Activated CD8-positive, alpha-beta memory T cell treated with anti-CD3 and anti-CD28 coated beads, Interleukin-2, amount 10 ng/mL, durations not matched to agents 7 days and 5 days (primary cell): ENCODE measurements around the gene COPG2. TPM values are rescaled to one million over a fixed set of nuclear protein-coding genes. Genes with fewer than 3 reads are reported as not detected.

Experiments used
- ATAC-seq: fragments of 150-1000 bp; cut with Tn5 transposase; one replicate; pipeline ENCODE4 v1.10.0; 2021; ENCODE audit warnings: moderate library complexity
- CTCF ChIA-PET: fragments of 350-600 bp; sonication (Branson Sonifier 250); formaldehyde crosslinking; loops from one replicate; lab custom pipeline; 2021; ENCODE audit warnings: antibody characterized with exemption; lab: Charles Lee
- DNase-seq: peaks from one replicate; pipeline ENCODE4 v3.0.0-alpha.2; 2020
- H3K27ac Mint-ChIP-seq: one replicate; pipeline ENCODE4 v1.8.0; 2021; ENCODE audit warnings: mild to moderate bottlenecking, mixed read lengths
- H3K27me3 Mint-ChIP-seq: one replicate; pipeline ENCODE4 v1.8.0; 2021; ENCODE audit warnings: mixed read lengths
- H3K36me3 Mint-ChIP-seq: one replicate; pipeline ENCODE4 v1.8.0; 2021; ENCODE audit warnings: mild to moderate bottlenecking, mixed read lengths
- H3K4me1 Mint-ChIP-seq: one replicate; pipeline ENCODE4 v1.8.0; 2021; ENCODE audit warnings: mixed read lengths
- H3K4me3 Mint-ChIP-seq: one replicate; pipeline ENCODE4 v1.8.0; 2021; ENCODE audit warnings: mild to moderate bottlenecking, moderate library complexity, mixed read lengths
- H3K9me3 Mint-ChIP-seq: one replicate; pipeline ENCODE4 v1.8.0; 2022; ENCODE audit warnings: low read depth, mixed read lengths
- total RNA-seq, 2 experiments: library from RNA; stranded (reverse); gene quantifications; one replicate each; pipeline ENCODE4 v1.2.3, GENCODE V29; 2021

The COPG2 gene
- total RNA-seq, 2 experiments from 2014 or later: 17.6 to 21.1 TPM

- CTCF ChIA-PET: no interaction called here
- Mint-ChIP-seq H3K4me3 (no peak overlapping the region), H3K9me3 (no peaks in the 10 kb centered on the region), H3K27me3 (peaks cover 13% of the 10 kb centered on the region), H3K27ac (no peak overlapping the region), H3K4me1 (peaks cover 3% of the 10 kb centered on the region), H3K36me3 (no peaks in the 10 kb centered on the region)
- no peak for ATAC-seq
- DNase-seq: no peak
These were observed 5.9 kb upstream of the COPG2 start for GRCh38 chr7:130674456-130674855.

GRCh38 chr7:130673066-130673465, 4.5 kb upstream of the COPG2 start:
- Mint-ChIP-seq H3K4me3 (no peak overlapping the region), H3K36me3 (no peaks in the 10 kb centered on the region), H3K9me3 (no peaks in the 10 kb centered on the region), H3K27ac (no peak overlapping the region), H3K4me1 (peaks cover 8% of the 10 kb centered on the region), H3K27me3 (peaks cover 13% of the 10 kb centered on the region)
- CTCF ChIA-PET: interaction anchor here (0.6 kb wide), 1 partner anchor 40 kb away, joined by 3 read pairs; no protein-coding TSS in a partner anchor
- DNase-seq (no peak), ATAC-seq (no peak)

- no peak overlapping the region for H3K4me3 Mint-ChIP-seq
- DNase-seq (no peak), ATAC-seq (no peak)
These were observed 3.6 kb upstream of the COPG2 start for GRCh38 chr7:130672146-130672545.

GRCh38 chr7:130669085-130669700, 645 bp upstream of the COPG2 start:
- DNase-seq (no peak), ATAC-seq (no peak)
- Mint-ChIP-seq H3K27me3 (peaks cover 13% of the 10 kb centered on the region), H3K4me3 (peak overlapping the region; percentile 82), H3K36me3 (peaks cover 5% of the 10 kb centered on the region), H3K27ac (peak overlapping the region; percentile 70), H3K9me3 (no peaks in the 10 kb centered on the region), H3K4me1 (peaks cover 18% of the 10 kb centered on the region)
- CTCF ChIA-PET: interaction anchor here (0.7 to 1.1 kb wide), 2 partner anchors 183 to 582 kb away, joined by 3 read pairs; no protein-coding TSS in a partner anchor

More at GRCh38 chr7:130672146-130672545, 3.6 kb upstream of the COPG2 start:
- Mint-ChIP-seq H3K4me1 (peaks cover 17% of the 10 kb centered on the region), H3K36me3 (no peaks in the 10 kb centered on the region), H3K27me3 (peaks cover 13% of the 10 kb centered on the region), H3K9me3 (no peaks in the 10 kb centered on the region), H3K27ac (no peak overlapping the region)
- CTCF ChIA-PET: no interaction called here

- Mint-ChIP-seq H3K27me3 (peaks cover 5% of the 10 kb centered on the region), H3K4me3 (peak overlapping the region; percentile 84), H3K27ac (peak overlapping the region; percentile 71), H3K4me1 (peaks cover 18% of the 10 kb centered on the region), H3K36me3 (peaks cover 13% of the 10 kb centered on the region), H3K9me3 (no peaks in the 10 kb centered on the region)
- CTCF ChIA-PET: interaction anchor here (0.5 to 1.0 kb wide), 2 partner anchors 22 to 90 kb away, joined by 3 read pairs; no protein-coding TSS in a partner anchor
- no peak for DNase-seq
- no peak for ATAC-seq
These were observed 823 bp downstream of the COPG2 start for GRCh38 chr7:130667593-130668257.

- CTCF ChIA-PET: interaction anchor here (1.1 kb wide), 1 partner anchor 170 kb away, joined by 3 read pairs; no protein-coding TSS in a partner anchor
- no peak overlapping the region for H3K27ac Mint-ChIP-seq
- DNase-seq: no peak
- H3K4me3 Mint-ChIP-seq: no peak overlapping the region
- peaks cover 14% of the 10 kb centered on the region for H3K4me1 Mint-ChIP-seq
- H3K27me3 Mint-ChIP-seq: no peaks in the 10 kb centered on the region
- no peak for ATAC-seq
- H3K36me3 Mint-ChIP-seq: peaks cover 33% of the 10 kb centered on the region
- no peaks in the 10 kb centered on the region for H3K9me3 Mint-ChIP-seq
These were observed 6.1 kb downstream of the COPG2 start for GRCh38 chr7:130662426-130662825.

GRCh38 chr7:130655286-130655685, 13.3 kb downstream of the COPG2 start:
- no peak for ATAC-seq
- H3K9me3 Mint-ChIP-seq: no peaks in the 10 kb centered on the region
- CTCF ChIA-PET: no interaction called here
- H3K36me3 Mint-ChIP-seq: peaks cover 34% of the 10 kb centered on the region
- no peak overlapping the region for H3K27ac Mint-ChIP-seq
- H3K4me3 Mint-ChIP-seq: no peak overlapping the region
- peaks cover 13% of the 10 kb centered on the region for H3K4me1 Mint-ChIP-seq
- DNase-seq: no peak
- no peaks in the 10 kb centered on the region for H3K27me3 Mint-ChIP-seq

- H3K36me3 Mint-ChIP-seq: peaks cover 34% of the 10 kb centered on the region
- no peak overlapping the region for H3K4me3 Mint-ChIP-seq
- CTCF ChIA-PET: no interaction called here
- H3K4me1 Mint-ChIP-seq: peaks cover 16% of the 10 kb centered on the region
- ATAC-seq: no peak
- no peak for DNase-seq
- peaks cover 4% of the 10 kb centered on the region for H3K9me3 Mint-ChIP-seq
- H3K27ac Mint-ChIP-seq: no peak overlapping the region
- no peaks in the 10 kb centered on the region for H3K27me3 Mint-ChIP-seq
These were observed 13.7 kb downstream of the COPG2 start for GRCh38 chr7:130654850-130655249.

GRCh38 chr7:130650611-130651120, 17.9 kb downstream of the COPG2 start:
- Mint-ChIP-seq H3K36me3 (peaks cover 53% of the 10 kb centered on the region), H3K4me3 (no peak overlapping the region), H3K27me3 (no peaks in the 10 kb centered on the region), H3K4me1 (peaks cover 35% of the 10 kb centered on the region), H3K9me3 (peaks cover 8% of the 10 kb centered on the region), H3K27ac (no peak overlapping the region)
- CTCF ChIA-PET: no interaction called here
- DNase-seq (no peak), ATAC-seq (no peak)

GRCh38 chr7:130649004-130649790, 19.4 kb downstream of the COPG2 start:
- Mint-ChIP-seq H3K36me3 (peaks cover 61% of the 10 kb centered on the region), H3K4me1 (peaks cover 34% of the 10 kb centered on the region), H3K4me3 (peak overlapping the region; percentile 1), H3K27ac (peak overlapping the region; percentile 73), H3K27me3 (no peaks in the 10 kb centered on the region), H3K9me3 (peaks cover 8% of the 10 kb centered on the region)
- CTCF ChIA-PET: no interaction called here
- DNase-seq (no peak), ATAC-seq (peak; percentile 76)

- Mint-ChIP-seq H3K4me3 (peak overlapping the region; percentile 1), H3K4me1 (peaks cover 28% of the 10 kb centered on the region), H3K27ac (peak overlapping the region; percentile 73), H3K36me3 (peaks cover 60% of the 10 kb centered on the region), H3K27me3 (no peaks in the 10 kb centered on the region), H3K9me3 (peaks cover 8% of the 10 kb centered on the region)
- CTCF ChIA-PET: no interaction called here
- no peak for DNase-seq
- peak; percentile 20 for ATAC-seq
These were observed 20.0 kb downstream of the COPG2 start for GRCh38 chr7:130648580-130648979.

GRCh38 chr7:130642383-130642782, 26.2 kb downstream of the COPG2 start:
- peaks cover 50% of the 10 kb centered on the region for H3K36me3 Mint-ChIP-seq
- no peak overlapping the region for H3K4me3 Mint-ChIP-seq
- H3K27me3 Mint-ChIP-seq: no peaks in the 10 kb centered on the region
- no peak overlapping the region for H3K27ac Mint-ChIP-seq
- H3K9me3 Mint-ChIP-seq: peaks cover 10% of the 10 kb centered on the region
- H3K4me1 Mint-ChIP-seq: peaks cover 17% of the 10 kb centered on the region
- DNase-seq: no peak
- CTCF ChIA-PET: no interaction called here
- no peak for ATAC-seq

GRCh38 chr7:130641497-130641896, 27.1 kb downstream of the COPG2 start:
- no peak overlapping the region for H3K4me3 Mint-ChIP-seq
- H3K4me1 Mint-ChIP-seq: peaks cover 17% of the 10 kb centered on the region
- CTCF ChIA-PET: no interaction called here
- H3K27me3 Mint-ChIP-seq: no peaks in the 10 kb centered on the region
- H3K36me3 Mint-ChIP-seq: peaks cover 53% of the 10 kb centered on the region
- peak overlapping the region; percentile 23 for H3K27ac Mint-ChIP-seq
- no peak for ATAC-seq
- DNase-seq: no peak
- H3K9me3 Mint-ChIP-seq: peaks cover 14% of the 10 kb centered on the region
